ENCODE results near the gene BCAS3. TPM values are rescaled to one million over a fixed set of nuclear protein-coding genes. Genes with fewer than 3 reads are reported as not detected.

The BCAS3 gene
- total and polyA plus RNA-seq, 2 donors (not counting 1 experiment from before 2014, with no cell fraction given): 13.9 to 73.4 TPM

- intact Hi-C loops (cut with micrococcal nuclease): no loop called here
- TF ChIP-seq EZH2 (IDR thresholded peaks at IDR 0.05; ENCODE audit: borderline replicate concordance, insufficient read depth, low read depth, low read length, poor library complexity, severe bottlenecking) (no peak), CTCF (IDR thresholded peaks at IDR 0.05) (no peak)
- no peaks in the 10 kb centered on the region for H3K36me3 ChIP-seq (replicated peaks in 1 of 2; ENCODE audit: control extremely low read depth in 1 of 2, control insufficient read depth in 1 of 2, extremely low read depth in 1 of 2, insufficient read depth in 2 of 2, low read length in 1 of 2)
- no peaks in the 10 kb centered on the region for H3K79me2 ChIP-seq (ENCODE audit: control insufficient read depth, insufficient read depth, low read length)
- DNase-seq: no peak
- Mint-ChIP-seq H3K4me1 (no peaks in the 10 kb centered on the region), H3K9me3 (ENCODE audit: insufficient read depth) (no peaks in the 10 kb centered on the region), H3K27ac (no peak overlapping the region), H3K4me3 (no peak overlapping the region), H3K27me3 (no peaks in the 10 kb centered on the region)
- no peaks in the 10 kb centered on the region for H4K20me1 ChIP-seq (ENCODE audit: control insufficient read depth, insufficient read depth, low read length, poor library complexity, severe bottlenecking)
- H3K9me3 ChIP-seq (ENCODE audit: control extremely low read depth in 1 of 3, control insufficient read depth in 2 of 3, insufficient read depth in 1 of 3, low read length in 2 of 3): no peaks in the 10 kb centered on the region
- no peak overlapping the region for H2AFZ ChIP-seq (ENCODE audit: insufficient read depth, low read depth, low read length, poor library complexity, severe bottlenecking)
- ChIA-PET POLR2A (no interaction called here), CTCF (no interaction called here)
- H3K9ac ChIP-seq (ENCODE audit: low read length): no peak overlapping the region
- no peaks in the 10 kb centered on the region for H3K27me3 ChIP-seq (replicated peaks in 1 of 4; ENCODE audit: control extremely low read depth in 1 of 4, control insufficient read depth in 3 of 4, insufficient read depth in 4 of 4, low read length in 3 of 4)
- no peak overlapping the region for H3K4me3 ChIP-seq (ENCODE audit: control extremely low read depth in 1 of 5, extremely low read depth in 1 of 5, insufficient read depth in 1 of 5, low read depth in 2 of 5, low read length in 4 of 5)
- no CpG with 5 or more reads among the region's 3 CpGs for WGBS (ENCODE audit: insufficient coverage)
- H3K4me2 ChIP-seq (replicated peaks; ENCODE audit: low read depth, low read length, poor library complexity, severe bottlenecking): no peak overlapping the region
- no peak overlapping the region for H3K27ac ChIP-seq (ENCODE audit: low read length in 2 of 2)
- H3K4me1 ChIP-seq (ENCODE audit: control insufficient read depth in 2 of 2, insufficient read depth in 2 of 2, low read length in 2 of 2): no peaks in the 10 kb centered on the region
- no peak for ATAC-seq (ENCODE audit: low read depth)
These were observed 315.8 kb downstream of the BCAS3 start for GRCh38 chr17:60993497-60993896.

- Histone ChIP-seq H3K4me2 (replicated peaks; ENCODE audit: low read depth, low read length, poor library complexity, severe bottlenecking) (no peak overlapping the region), H3K4me1 (ENCODE audit: control insufficient read depth in 2 of 2, insufficient read depth in 2 of 2, low read length in 2 of 2) (no peaks in the 10 kb centered on the region), H3K9ac (ENCODE audit: low read length) (no peak overlapping the region), H3K79me2 (ENCODE audit: control insufficient read depth, insufficient read depth, low read length) (no peaks in the 10 kb centered on the region), H3K27ac (ENCODE audit: low read length in 2 of 2) (no peak overlapping the region), H3K36me3 (replicated peaks in 1 of 2; ENCODE audit: control extremely low read depth in 1 of 2, control insufficient read depth in 1 of 2, extremely low read depth in 1 of 2, insufficient read depth in 2 of 2, low read length in 1 of 2) (no peaks in the 10 kb centered on the region), H3K27me3 (replicated peaks in 1 of 4; ENCODE audit: control extremely low read depth in 1 of 4, control insufficient read depth in 3 of 4, insufficient read depth in 4 of 4, low read length in 3 of 4) (no peaks in the 10 kb centered on the region), H2AFZ (ENCODE audit: insufficient read depth, low read depth, low read length, poor library complexity, severe bottlenecking) (no peak overlapping the region), H3K4me3 (ENCODE audit: control extremely low read depth in 1 of 5, extremely low read depth in 1 of 5, insufficient read depth in 1 of 5, low read depth in 2 of 5, low read length in 4 of 5) (no peak overlapping the region), H3K9me3 (ENCODE audit: control extremely low read depth in 1 of 3, control insufficient read depth in 2 of 3, insufficient read depth in 1 of 3, low read length in 2 of 3) (no peaks in the 10 kb centered on the region), H4K20me1 (ENCODE audit: control insufficient read depth, insufficient read depth, low read length, poor library complexity, severe bottlenecking) (no peaks in the 10 kb centered on the region)
- intact Hi-C loops (cut with micrococcal nuclease): no loop called here
- Mint-ChIP-seq H3K27ac (no peak overlapping the region), H3K4me1 (no peaks in the 10 kb centered on the region), H3K9me3 (ENCODE audit: insufficient read depth) (no peaks in the 10 kb centered on the region), H3K27me3 (no peaks in the 10 kb centered on the region), H3K4me3 (no peak overlapping the region)
- CTCF ChIA-PET: no interaction called here
- ATAC-seq (ENCODE audit: low read depth) (no peak), DNase-seq (no peak)
- TF ChIP-seq CTCF (IDR thresholded peaks at IDR 0.05): no peak
- TF ChIP-seq EZH2 (IDR thresholded peaks at IDR 0.05; ENCODE audit: borderline replicate concordance, insufficient read depth, low read depth, low read length, poor library complexity, severe bottlenecking): no peak
- POLR2A ChIA-PET: no interaction called here
These were observed 318.0 kb downstream of the BCAS3 start for GRCh38 chr17:60995680-60996079.
